ENCODE data around the gene CCDC8.

DNA sequence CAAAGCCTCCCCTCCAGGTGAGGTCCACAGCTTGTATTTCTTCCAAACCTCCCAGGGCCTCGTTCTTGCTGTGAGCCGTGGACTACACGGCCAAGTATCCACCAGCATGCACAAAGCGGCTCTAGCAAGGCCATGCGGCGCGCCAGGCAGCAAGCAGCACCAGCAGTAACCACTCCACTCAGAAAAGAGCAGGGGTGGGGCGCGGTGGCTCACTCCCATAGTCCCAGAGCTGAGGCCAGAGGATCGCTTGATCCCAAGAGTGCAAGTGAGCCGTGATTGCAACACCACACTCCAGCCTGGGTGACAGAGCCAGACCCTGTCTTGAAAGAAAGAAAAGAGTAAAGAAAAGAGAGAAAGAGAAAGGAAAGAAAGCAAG lies 4.7 kb downstream of the CCDC8 start:
- no peak for TF ChIP-seq EZH2 (IDR thresholded peaks at IDR 0.05; ENCODE audit: borderline replicate concordance, low read length)
- TF ChIP-seq, protein P1, sequence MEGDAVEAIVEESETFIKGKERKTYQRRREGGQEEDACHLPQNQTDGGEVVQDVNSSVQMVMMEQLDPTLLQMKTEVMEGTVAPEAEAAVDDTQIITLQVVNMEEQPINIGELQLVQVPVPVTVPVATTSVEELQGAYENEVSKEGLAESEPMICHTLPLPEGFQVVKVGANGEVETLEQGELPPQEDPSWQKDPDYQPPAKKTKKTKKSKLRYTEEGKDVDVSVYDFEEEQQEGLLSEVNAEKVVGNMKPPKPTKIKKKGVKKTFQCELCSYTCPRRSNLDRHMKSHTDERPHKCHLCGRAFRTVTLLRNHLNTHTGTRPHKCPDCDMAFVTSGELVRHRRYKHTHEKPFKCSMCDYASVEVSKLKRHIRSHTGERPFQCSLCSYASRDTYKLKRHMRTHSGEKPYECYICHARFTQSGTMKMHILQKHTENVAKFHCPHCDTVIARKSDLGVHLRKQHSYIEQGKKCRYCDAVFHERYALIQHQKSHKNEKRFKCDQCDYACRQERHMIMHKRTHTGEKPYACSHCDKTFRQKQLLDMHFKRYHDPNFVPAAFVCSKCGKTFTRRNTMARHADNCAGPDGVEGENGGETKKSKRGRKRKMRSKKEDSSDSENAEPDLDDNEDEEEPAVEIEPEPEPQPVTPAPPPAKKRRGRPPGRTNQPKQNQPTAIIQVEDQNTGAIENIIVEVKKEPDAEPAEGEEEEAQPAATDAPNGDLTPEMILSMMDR (conservative IDR thresholded peaks at IDR 0.05 in 1 of 2, IDR thresholded peaks at IDR 0.05 in 1 of 2; ENCODE audit: extremely low read depth in 1 of 2, insufficient read depth in 1 of 2, low read depth in 1 of 2, low read length in 2 of 2), result no peak
